ENCODE results near the gene SLC19A1. TPM values are rescaled to one million over a fixed set of nuclear protein-coding genes. Genes with fewer than 3 reads are reported as not detected.

The SLC19A1 gene
- polyA plus RNA-seq, 3 donors = 25.0 to 53.0 (median 39.9) TPM

- DNase-seq = no peak
- no peak overlapping the region for H2AFZ ChIP-seq (ENCODE audit: insufficient read depth, low read depth, low read length, poor library complexity, severe bottlenecking)
- H4K20me1 ChIP-seq (ENCODE audit: insufficient read depth, low read length) = no peaks in the 10 kb centered on the region
- WGBS (ENCODE audit: insufficient coverage) = 75% methylated on average over 20 of the region's 20 CpGs
- H3K36me3 ChIP-seq (replicated peaks in 1 of 2; ENCODE audit: control insufficient read depth in 1 of 2, insufficient read depth in 2 of 2, low read length in 2 of 2) = no peaks in the 10 kb centered on the region
- TF ChIP-seq CTCF (IDR thresholded peaks at IDR 0.05) = no peak
- Mint-ChIP-seq H3K27ac (peak overlapping the region in 1 of 7 donors; percentile 66), H3K36me3 (no peaks in the 10 kb centered on the region), H3K4me3 (no peak overlapping the region), H3K9me3 (peaks cover 0 to 19% (median 7%) of the 10 kb centered on the region in 7 donors), H3K4me1 (no peaks in the 10 kb centered on the region), H3K27me3 (ENCODE audit: low read depth in 3 of 3) (peaks cover 0 to 13% (median 4%) of the 10 kb centered on the region in 3 donors)
- intact Hi-C loops (cut with micrococcal nuclease) = no loop called here
- no peaks in the 10 kb centered on the region for H3K79me2 ChIP-seq (ENCODE audit: insufficient read depth, low read length)
- no peaks in the 10 kb centered on the region for H3K27me3 ChIP-seq (ENCODE audit: control insufficient read depth in 2 of 2, insufficient read depth in 2 of 2, low read length in 2 of 2)
- no peak overlapping the region for H3K4me2 ChIP-seq (replicated peaks; ENCODE audit: extremely low read depth, low read length, poor library complexity, severe bottlenecking)
- no peak overlapping the region for H3K4me3 ChIP-seq (replicated peaks in 1 of 3; ENCODE audit: low read depth in 2 of 3, low read length in 3 of 3)
- H3K4me1 ChIP-seq (ENCODE audit: control insufficient read depth in 1 of 2, insufficient read depth in 2 of 2, low read length in 2 of 2) = no peaks in the 10 kb centered on the region
- peaks cover 9 to 11% of the 10 kb centered on the region in 2 donors for H3K9me3 ChIP-seq (replicated peaks in 1 of 2; ENCODE audit: control insufficient read depth in 1 of 2, insufficient read depth in 1 of 2, low read length in 2 of 2)
- H3K9ac ChIP-seq (ENCODE audit: insufficient read depth, low read length, poor library complexity, severe bottlenecking) = no peak overlapping the region
- no peak overlapping the region for H3K27ac ChIP-seq (ENCODE audit: low read depth in 1 of 2, low read length in 2 of 2)
These were observed 91.0 kb downstream of the SLC19A1 start for GRCh38 chr21:45451091-45451740.

- H3K4me1 ChIP-seq (ENCODE audit: control insufficient read depth in 1 of 2, insufficient read depth in 2 of 2, low read length in 2 of 2) = no peaks in the 10 kb centered on the region
- Mint-ChIP-seq H3K27me3 (ENCODE audit: low read depth in 3 of 3) (peaks cover 0 to 13% (median 7%) of the 10 kb centered on the region in 3 donors), H3K27ac (peak overlapping the region in 1 of 7 donors; percentile 66), H3K4me3 (no peak overlapping the region), H3K9me3 (peaks cover 0 to 22% (median 9%) of the 10 kb centered on the region in 7 donors), H3K36me3 (no peaks in the 10 kb centered on the region), H3K4me1 (no peaks in the 10 kb centered on the region)
- H3K27ac ChIP-seq (ENCODE audit: low read depth in 1 of 2, low read length in 2 of 2) = no peak overlapping the region
- H3K79me2 ChIP-seq (ENCODE audit: insufficient read depth, low read length) = no peaks in the 10 kb centered on the region
- no peak for DNase-seq
- no peak overlapping the region for H2AFZ ChIP-seq (ENCODE audit: insufficient read depth, low read depth, low read length, poor library complexity, severe bottlenecking)
- WGBS (ENCODE audit: insufficient coverage) = 98% methylated on average over 9 of the region's 24 CpGs
- TF ChIP-seq CTCF (IDR thresholded peaks at IDR 0.05) = no peak
- intact Hi-C loops (cut with micrococcal nuclease) = no loop called here
- no peaks in the 10 kb centered on the region for H4K20me1 ChIP-seq (ENCODE audit: insufficient read depth, low read length)
- H3K4me3 ChIP-seq (replicated peaks in 1 of 3; ENCODE audit: low read depth in 2 of 3, low read length in 3 of 3) = no peak overlapping the region
- H3K4me2 ChIP-seq (replicated peaks; ENCODE audit: extremely low read depth, low read length, poor library complexity, severe bottlenecking) = no peak overlapping the region
- peaks cover 9 to 11% of the 10 kb centered on the region in 2 donors for H3K9me3 ChIP-seq (replicated peaks in 1 of 2; ENCODE audit: control insufficient read depth in 1 of 2, insufficient read depth in 1 of 2, low read length in 2 of 2)
- no peak overlapping the region for H3K9ac ChIP-seq (ENCODE audit: insufficient read depth, low read length, poor library complexity, severe bottlenecking)
- H3K27me3 ChIP-seq (ENCODE audit: control insufficient read depth in 2 of 2, insufficient read depth in 2 of 2, low read length in 2 of 2) = no peaks in the 10 kb centered on the region
- H3K36me3 ChIP-seq (replicated peaks in 1 of 2; ENCODE audit: control insufficient read depth in 1 of 2, insufficient read depth in 2 of 2, low read length in 2 of 2) = no peaks in the 10 kb centered on the region
These were observed 91.7 kb downstream of the SLC19A1 start for GRCh38 chr21:45450423-45451090.
